B cell (primary cell): Measurements from ENCODE around the gene TBCD. TPM values are rescaled to one million over a fixed set of nuclear protein-coding genes. Genes with fewer than 3 reads are reported as not detected.

Source experiments
- ATAC-seq: fragments of 200-7000 bp; cut with Tn5 transposase; one replicate; pipeline ENCODE4 v1.10.0; 2021; ENCODE audit warnings: low read depth, mild to moderate bottlenecking, moderate number of reproducible peaks, moderate library complexity
- CTCF ChIA-PET: fragments of 350-600 bp; sonication (Branson Sonifier 250); formaldehyde crosslinking; loops from one replicate; lab custom pipeline; 2021; ENCODE audit warnings: antibody characterized with exemption, inconsistent platforms; lab: Charles Lee
- POLR2A ChIA-PET: fragments of 350-600 bp; sonication (Branson Sonifier 250); formaldehyde crosslinking; loops from one replicate; lab custom pipeline; 2021; ENCODE audit warnings: antibody characterized with exemption; lab: Charles Lee
- DNase-seq: peaks from one replicate; pipeline ENCODE4 v3.0.0; 2013
- H2AFZ ChIP-seq: 2 replicates; pipeline ENCODE4 v1.6.1; 2012; ENCODE audit warnings: mild to moderate bottlenecking, low read depth, low read length; ENCODE audit not compliant: insufficient read depth, poor library complexity, severe bottlenecking
- H3K27ac ChIP-seq, 2 donors: 1 replicate in 1 of 2; 2 replicates in 1 of 2; pipeline ENCODE4 v1.5.1; 2012 to 2013; ENCODE audit warnings: low read length in 2 of 2, mild to moderate bottlenecking in 2 of 2, moderate library complexity in 1 of 2
- H3K27me3 ChIP-seq, 4 experiments: fragments of 200-600 bp in 1 of 4; sonication (generic) in 1 of 4; replicated peaks in 1 of 4; 1 replicate in 2 of 4; 2 replicates in 2 of 4; pipeline versions ENCODE4 v1.6.1 to v1.7.0; 2013 to 2016; ENCODE audit warnings: low read length in 3 of 4, mild to moderate bottlenecking in 2 of 4, mixed read lengths in 1 of 4, moderate library complexity in 1 of 4; ENCODE audit not compliant: insufficient read depth in 4 of 4, control insufficient read depth in 3 of 4; ENCODE audit errors: control extremely low read depth in 1 of 4
- H3K36me3 ChIP-seq, 2 experiments: replicated peaks in 1 of 2; 1 replicate in 1 of 2; 2 replicates in 1 of 2; pipeline versions ENCODE4 v1.6.1 to v1.7.1; 2013; ENCODE audit warnings: low read length in 1 of 2; ENCODE audit not compliant: insufficient read depth in 2 of 2, control insufficient read depth in 1 of 2; ENCODE audit errors: control extremely low read depth in 1 of 2, extremely low read depth in 1 of 2
- H3K4me1 ChIP-seq, 2 donors: fragments of 200-600 bp in 1 of 2; sonication (generic) in 1 of 2; 1 replicate in 1 of 2; 2 replicates in 1 of 2; pipeline versions ENCODE4 v1.5.1 to v1.6.1; 2013 to 2017; ENCODE audit warnings: low read length in 2 of 2; ENCODE audit not compliant: control insufficient read depth in 2 of 2, insufficient read depth in 2 of 2
- H3K4me2 ChIP-seq: replicated peaks from 2 replicates; pipeline ENCODE3; 2012; ENCODE audit warnings: mild to moderate bottlenecking, low read depth, low read length; ENCODE audit not compliant: poor library complexity, severe bottlenecking
- H3K4me3 ChIP-seq, 5 experiments: fragments of 200-600 bp in 1 of 5; sonication (generic) in 1 of 5; 1 replicate in 3 of 5; 2 replicates in 2 of 5; pipeline versions ENCODE4 v1.5.1 to v1.7.0; 2011 to 2016; ENCODE audit warnings: low read length in 4 of 5, mild to moderate bottlenecking in 4 of 5, low read depth in 2 of 5, control low read depth in 1 of 5, moderate library complexity in 1 of 5; ENCODE audit not compliant: insufficient read depth in 1 of 5; ENCODE audit errors: control extremely low read depth in 1 of 5, extremely low read depth in 1 of 5
- H3K79me2 ChIP-seq: fragments of 200-600 bp; sonication (generic); one replicate; pipeline ENCODE4 v1.6.0; 2016; ENCODE audit warnings: low read length; ENCODE audit not compliant: control insufficient read depth, insufficient read depth
- H3K9ac ChIP-seq: fragments of 200-600 bp; sonication (generic); 2 replicates; pipeline ENCODE4 v1.6.1; 2017; ENCODE audit warnings: mild to moderate bottlenecking, low read length, moderate library complexity
- H3K9me3 ChIP-seq, 3 donors: one replicate each; pipeline versions ENCODE4 v1.6.1 to v1.7.1; 2013; ENCODE audit warnings: low read length in 2 of 3; ENCODE audit not compliant: control insufficient read depth in 2 of 3, insufficient read depth in 1 of 3; ENCODE audit errors: control extremely low read depth in 1 of 3
- H4K20me1 ChIP-seq: 2 replicates; pipeline ENCODE4 v1.6.0; 2012; ENCODE audit warnings: mild to moderate bottlenecking, low read length; ENCODE audit not compliant: insufficient read depth, control insufficient read depth, poor library complexity, severe bottlenecking
- H3K27ac Mint-ChIP-seq: one replicate; pipeline ENCODE4 v1.8.0; 2021; ENCODE audit warnings: mixed read lengths
- H3K27me3 Mint-ChIP-seq: one replicate; pipeline ENCODE4 v1.8.0; 2021; ENCODE audit warnings: mixed read lengths
- H3K4me1 Mint-ChIP-seq: one replicate; pipeline ENCODE4 v1.8.0; 2021; ENCODE audit warnings: mixed read lengths
- H3K4me3 Mint-ChIP-seq: one replicate; pipeline ENCODE4 v1.8.0; 2021; ENCODE audit warnings: mixed read lengths
- H3K9me3 Mint-ChIP-seq: one replicate; pipeline ENCODE4 v1.8.0; 2022; ENCODE audit warnings: mixed read lengths; ENCODE audit not compliant: insufficient read depth
- EZH2 ChIP-seq: IDR thresholded peaks from 2 replicates; pipeline ENCODE4 v1.6.1; 2012; ENCODE audit warnings: borderline replicate concordance, low read depth, mild to moderate bottlenecking, moderate library complexity, low read length; ENCODE audit not compliant: insufficient read depth, poor library complexity, severe bottlenecking
- WGBS: methylation state at CpG from one replicate; pipeline ENCODE4 v1.1.5; 2013; ENCODE audit warnings: missing lambda C conversion rate; ENCODE audit not compliant: insufficient coverage; 5-methylcytosine and 5-hydroxymethylcytosine counted together
- intact Hi-C: fragments of 100-400 bp; cut with micrococcal nuclease; formaldehyde crosslinking; loops from one replicate; pipeline ENCODE4 v1.10.0; 2022
- polyA plus RNA-seq: library from polyadenylated mRNA; depleted of rRNA; stranded (reverse); fragments of >200 nt; gene quantifications from 2 replicates; pipeline ENCODE4 v1.2.3, GENCODE V29; 2012
- total RNA-seq, 2 donors: library from RNA; stranded (reverse); fragments of 120-200 nt in 1 of 2; gene quantifications; 1 replicate in 1 of 2; 2 replicates in 1 of 2; pipeline versions ENCODE4 v1.2.3 to v1.2.4, GENCODE V29; 2013 to 2022
- TF ChIP-seq, protein P1 (sequence below): fragments of 200-600 bp; IDR thresholded peaks from one replicate; pipeline ENCODE4 v1.8.0; 2022; ENCODE audit warnings: antibody characterized with exemption, mild to moderate bottlenecking

TBCD gene
- total and polyA plus RNA-seq, 2 donors (not counting 1 experiment from before 2014, with no cell fraction given): 60.8 to 101 TPM

DNA sequence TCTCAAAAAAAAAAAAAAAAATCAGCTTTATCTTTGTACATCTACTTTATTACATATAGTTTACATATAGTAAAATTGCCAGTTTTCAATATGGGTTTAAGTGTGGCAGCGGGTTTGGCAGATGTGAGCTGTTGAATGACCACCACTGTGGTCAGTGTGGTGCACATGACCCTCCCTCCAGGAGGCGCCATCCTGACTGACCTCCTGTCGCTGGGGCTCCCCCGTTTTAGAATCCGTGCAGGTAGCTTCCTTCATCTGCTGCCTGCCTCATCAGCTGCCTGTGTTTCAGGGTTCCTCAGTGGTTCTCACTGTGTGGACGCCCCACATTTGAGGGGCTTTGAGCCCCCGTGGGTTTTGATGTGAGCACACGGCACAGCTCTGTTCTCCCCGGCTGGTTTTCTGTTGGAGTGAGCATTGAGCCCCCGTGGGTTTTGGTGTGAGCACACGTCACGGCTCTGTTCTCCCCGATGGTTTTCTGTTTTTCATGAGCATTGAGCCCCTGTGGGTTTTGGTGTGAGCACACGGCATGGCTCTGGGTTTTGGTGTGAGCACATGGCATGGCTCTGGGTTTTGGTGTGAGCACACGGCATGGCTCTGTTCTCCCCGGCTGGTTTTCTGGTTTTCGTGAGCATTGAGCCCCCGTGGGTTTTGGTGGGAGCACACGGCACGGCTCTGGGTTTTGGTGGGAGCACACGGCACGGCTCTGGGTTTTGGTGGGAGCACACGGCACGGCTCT lies 145.8 kb downstream of the TBCD start:
- H3K9me3 ChIP-seq: no peaks in the 10 kb centered on the region
- peaks cover 19 to 23% of the 10 kb centered on the region in 2 donors for H3K4me1 ChIP-seq
- Mint-ChIP-seq H3K9me3 (no peaks in the 10 kb centered on the region), H3K27me3 (no peaks in the 10 kb centered on the region), H3K4me3 (no peak overlapping the region), H3K4me1 (peaks cover 14% of the 10 kb centered on the region), H3K27ac (no peak overlapping the region)
- no peak for TF ChIP-seq EZH2
- TF ChIP-seq, protein P1, sequence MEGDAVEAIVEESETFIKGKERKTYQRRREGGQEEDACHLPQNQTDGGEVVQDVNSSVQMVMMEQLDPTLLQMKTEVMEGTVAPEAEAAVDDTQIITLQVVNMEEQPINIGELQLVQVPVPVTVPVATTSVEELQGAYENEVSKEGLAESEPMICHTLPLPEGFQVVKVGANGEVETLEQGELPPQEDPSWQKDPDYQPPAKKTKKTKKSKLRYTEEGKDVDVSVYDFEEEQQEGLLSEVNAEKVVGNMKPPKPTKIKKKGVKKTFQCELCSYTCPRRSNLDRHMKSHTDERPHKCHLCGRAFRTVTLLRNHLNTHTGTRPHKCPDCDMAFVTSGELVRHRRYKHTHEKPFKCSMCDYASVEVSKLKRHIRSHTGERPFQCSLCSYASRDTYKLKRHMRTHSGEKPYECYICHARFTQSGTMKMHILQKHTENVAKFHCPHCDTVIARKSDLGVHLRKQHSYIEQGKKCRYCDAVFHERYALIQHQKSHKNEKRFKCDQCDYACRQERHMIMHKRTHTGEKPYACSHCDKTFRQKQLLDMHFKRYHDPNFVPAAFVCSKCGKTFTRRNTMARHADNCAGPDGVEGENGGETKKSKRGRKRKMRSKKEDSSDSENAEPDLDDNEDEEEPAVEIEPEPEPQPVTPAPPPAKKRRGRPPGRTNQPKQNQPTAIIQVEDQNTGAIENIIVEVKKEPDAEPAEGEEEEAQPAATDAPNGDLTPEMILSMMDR: no peak
- H3K79me2 ChIP-seq: peaks cover 13% of the 10 kb centered on the region
- CTCF ChIA-PET: interaction anchor here (1.0 kb wide), 1 partner anchor 125 kb away, joined by 6 read pairs; no protein-coding TSS in a partner anchor
- ATAC-seq (no peak), DNase-seq (no peak)
- no peaks in the 10 kb centered on the region for H3K27me3 ChIP-seq
- no peak overlapping the region for H3K4me2 ChIP-seq
- H3K4me3 ChIP-seq: no peak overlapping the region
- intact Hi-C loops: no loop called here
- H2AFZ ChIP-seq: no peak overlapping the region
- H4K20me1 ChIP-seq: no peaks in the 10 kb centered on the region
- peaks cover 0 to 5% of the 10 kb centered on the region in 2 experiments for H3K36me3 ChIP-seq
- WGBS: 68% methylated on average over 14 of the region's 24 CpGs
- no peak overlapping the region for H3K9ac ChIP-seq
- POLR2A ChIA-PET: no interaction called here
- H3K27ac ChIP-seq: no peak overlapping the region

DNA sequence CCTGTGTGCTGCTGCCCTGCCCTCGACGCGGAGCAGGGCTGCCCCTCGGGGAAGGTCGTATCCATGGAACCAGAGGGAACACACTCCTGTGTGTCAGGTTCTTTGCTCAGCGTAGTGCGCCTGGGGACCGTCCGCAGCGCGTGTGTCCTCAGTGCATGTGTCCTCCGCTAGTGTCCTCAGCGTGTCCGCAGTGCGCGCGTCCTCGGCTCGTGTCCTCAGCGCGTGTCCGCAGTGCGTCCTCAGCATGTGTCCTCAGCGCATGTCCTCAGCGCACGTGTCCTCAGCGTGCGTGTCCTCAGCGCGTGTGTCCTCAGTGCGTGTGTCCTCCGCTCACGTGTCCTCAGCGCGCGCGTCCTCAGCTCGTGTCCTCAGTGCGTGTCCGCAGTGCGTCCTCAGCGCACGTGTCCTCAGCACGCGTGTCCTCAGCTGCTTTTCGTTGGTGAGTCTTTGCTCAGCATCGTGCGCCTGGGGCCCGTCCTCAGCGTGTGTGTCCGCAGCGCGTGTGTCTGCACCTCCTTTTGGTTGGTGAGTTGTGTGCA lies 147.2 kb downstream of the TBCD start:
- Histone ChIP-seq H3K9ac (no peak overlapping the region), H3K4me2 (no peak overlapping the region), H4K20me1 (no peaks in the 10 kb centered on the region), H3K27me3 (no peaks in the 10 kb centered on the region), H3K4me3 (no peak overlapping the region), H3K79me2 (peaks cover 13% of the 10 kb centered on the region), H3K27ac (no peak overlapping the region), H2AFZ (no peak overlapping the region), H3K36me3 (peaks cover 0 to 5% of the 10 kb centered on the region in 2 experiments), H3K9me3 (no peaks in the 10 kb centered on the region), H3K4me1 (peaks cover 7 to 9% of the 10 kb centered on the region in 2 donors)
- intact Hi-C loops: no loop called here
- no peaks in the 10 kb centered on the region for H3K9me3 Mint-ChIP-seq
- DNase-seq (no peak), ATAC-seq (no peak)
- H3K4me1 Mint-ChIP-seq: peaks cover 3% of the 10 kb centered on the region
- CTCF ChIA-PET: no interaction called here
- TF ChIP-seq EZH2: no peak
- TF ChIP-seq, protein P1: no peak
- no peak overlapping the region for H3K4me3 Mint-ChIP-seq
- WGBS: 97% methylated on average over 53 of the region's 53 CpGs
- POLR2A ChIA-PET: no interaction called here
- no peak overlapping the region for H3K27ac Mint-ChIP-seq
- H3K27me3 Mint-ChIP-seq: no peaks in the 10 kb centered on the region
